ENCODE measurements around the gene MRPL28. TPM values are rescaled to one million over a fixed set of nuclear protein-coding genes. Genes with fewer than 3 reads are reported as not detected.

The MRPL28 gene
- total RNA-seq, 1 donor from 2014 or later: 82.2 TPM

DNA sequence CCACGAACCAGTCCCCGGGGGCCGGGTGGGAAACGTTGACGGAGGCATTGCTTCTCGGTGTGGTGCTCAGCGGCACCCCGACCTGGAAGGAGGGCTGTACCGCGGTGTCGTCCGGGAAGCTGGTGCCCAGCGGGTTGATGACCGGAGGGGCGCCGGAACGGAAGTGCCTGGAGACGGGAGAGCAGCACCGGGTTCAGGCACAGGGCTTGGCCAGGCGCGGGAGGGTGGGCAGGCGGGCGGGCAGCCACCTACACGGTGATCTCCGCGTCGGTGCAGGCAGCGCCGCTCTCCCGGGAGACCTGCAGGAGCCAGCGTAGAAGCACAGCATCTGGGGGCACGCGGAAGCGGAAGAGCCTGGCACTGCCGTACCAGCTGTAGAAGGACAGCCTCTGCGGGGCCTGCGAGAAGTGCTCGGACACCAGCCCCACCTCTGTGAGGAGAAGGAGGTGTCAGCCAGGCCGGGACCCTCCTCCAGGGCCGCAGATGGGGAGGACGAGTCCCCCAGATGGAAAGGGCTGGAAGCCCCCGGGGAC is 7.1 kb upstream of the MRPL28 start:
- DNase-seq (ENCODE audit: low spot score): no peak
- H3K27ac Mint-ChIP-seq: no peak overlapping the region
- H3K9me3 Mint-ChIP-seq: no peaks in the 10 kb centered on the region

DNA sequence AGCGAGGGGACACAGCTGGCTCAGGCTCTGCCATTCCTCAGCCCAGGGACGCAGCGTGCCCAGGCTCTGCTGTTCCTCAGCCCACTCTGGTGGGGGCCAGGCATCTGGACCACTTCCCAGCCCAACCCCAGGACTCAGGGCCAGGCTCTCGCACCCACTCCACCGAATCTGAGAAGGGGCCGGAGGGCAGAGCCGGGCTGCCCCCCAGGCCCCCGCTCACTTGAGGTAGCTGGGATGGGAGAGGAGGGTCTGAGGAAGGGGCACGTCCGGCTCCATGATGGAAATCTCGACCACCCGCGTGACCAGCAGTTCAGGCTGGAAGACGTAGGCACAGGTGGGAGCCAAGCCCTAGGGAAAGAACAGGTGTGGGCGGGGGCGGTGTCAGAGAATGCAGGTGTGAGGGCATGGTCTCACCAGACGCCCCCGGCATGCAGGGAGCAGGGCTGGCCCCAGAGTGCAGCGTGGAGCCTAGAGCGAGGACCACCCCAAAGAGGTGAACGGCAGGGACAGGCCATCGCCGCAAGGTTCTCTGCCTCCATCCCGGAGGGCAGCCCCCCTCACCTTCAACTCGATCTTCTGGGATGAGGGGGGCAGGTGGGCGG is 6.6 kb upstream of the MRPL28 start:
- peaks cover 6% of the 10 kb centered on the region for H3K27me3 Mint-ChIP-seq (ENCODE audit: insufficient read depth, low read depth)
- Histone ChIP-seq H3K27ac (no peak overlapping the region), H3K4me2 (no peak overlapping the region), H2AFZ (replicated peaks) (no peak overlapping the region), H3F3A (ENCODE audit: low read depth) (peaks cover 11% of the 10 kb centered on the region), H3K9me3 (ENCODE audit: low read depth) (no peaks in the 10 kb centered on the region), H3K27me3 (peaks cover 1% of the 10 kb centered on the region), H3K79me2 (ENCODE audit: low read depth) (peaks cover 23% of the 10 kb centered on the region), H4K20me1 (ENCODE audit: low read depth) (peaks cover 30% of the 10 kb centered on the region), H3K4me1 (peaks cover 11% of the 10 kb centered on the region), H3K4me3 (no peak overlapping the region), H3K9ac (no peak overlapping the region), H3K36me3 (no peaks in the 10 kb centered on the region)
- TF ChIP-seq EZH2phosphoT487 (IDR thresholded peaks at IDR 0.05) (no peak), EZH2 (IDR thresholded peaks at IDR 0.05) (no peak)
- TF ChIP-seq, protein P1, sequence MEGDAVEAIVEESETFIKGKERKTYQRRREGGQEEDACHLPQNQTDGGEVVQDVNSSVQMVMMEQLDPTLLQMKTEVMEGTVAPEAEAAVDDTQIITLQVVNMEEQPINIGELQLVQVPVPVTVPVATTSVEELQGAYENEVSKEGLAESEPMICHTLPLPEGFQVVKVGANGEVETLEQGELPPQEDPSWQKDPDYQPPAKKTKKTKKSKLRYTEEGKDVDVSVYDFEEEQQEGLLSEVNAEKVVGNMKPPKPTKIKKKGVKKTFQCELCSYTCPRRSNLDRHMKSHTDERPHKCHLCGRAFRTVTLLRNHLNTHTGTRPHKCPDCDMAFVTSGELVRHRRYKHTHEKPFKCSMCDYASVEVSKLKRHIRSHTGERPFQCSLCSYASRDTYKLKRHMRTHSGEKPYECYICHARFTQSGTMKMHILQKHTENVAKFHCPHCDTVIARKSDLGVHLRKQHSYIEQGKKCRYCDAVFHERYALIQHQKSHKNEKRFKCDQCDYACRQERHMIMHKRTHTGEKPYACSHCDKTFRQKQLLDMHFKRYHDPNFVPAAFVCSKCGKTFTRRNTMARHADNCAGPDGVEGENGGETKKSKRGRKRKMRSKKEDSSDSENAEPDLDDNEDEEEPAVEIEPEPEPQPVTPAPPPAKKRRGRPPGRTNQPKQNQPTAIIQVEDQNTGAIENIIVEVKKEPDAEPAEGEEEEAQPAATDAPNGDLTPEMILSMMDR (IDR thresholded peaks at IDR 0.05): no peak
- no peaks in the 10 kb centered on the region for H3K9me3 Mint-ChIP-seq
- DNase-seq (ENCODE audit: low spot score): no peak
- H3K27ac Mint-ChIP-seq: no peak overlapping the region
- peaks cover under 1% of the 10 kb centered on the region for H3K36me3 Mint-ChIP-seq
- H3K4me3 Mint-ChIP-seq: no peak overlapping the region
- peaks cover 7% of the 10 kb centered on the region for H3K4me1 Mint-ChIP-seq

More for the DNA sequence above, 7.1 kb upstream of the MRPL28 start:
- Histone ChIP-seq H3K79me2 (ENCODE audit: low read depth) (peaks cover 23% of the 10 kb centered on the region), H4K20me1 (ENCODE audit: low read depth) (peaks cover 34% of the 10 kb centered on the region), H3K4me1 (peaks cover 15% of the 10 kb centered on the region), H3K27ac (no peak overlapping the region), H2AFZ (replicated peaks) (no peak overlapping the region), H3K9me3 (ENCODE audit: low read depth) (no peaks in the 10 kb centered on the region), H3K4me3 (no peak overlapping the region), H3K9ac (no peak overlapping the region), H3K4me2 (no peak overlapping the region), H3F3A (ENCODE audit: low read depth) (peaks cover 17% of the 10 kb centered on the region), H3K36me3 (no peaks in the 10 kb centered on the region), H3K27me3 (peaks cover 7% of the 10 kb centered on the region)
- peaks cover 8% of the 10 kb centered on the region for H3K4me1 Mint-ChIP-seq
- peaks cover 7% of the 10 kb centered on the region for H3K27me3 Mint-ChIP-seq (ENCODE audit: insufficient read depth, low read depth)
- H3K4me3 Mint-ChIP-seq: no peak overlapping the region
- TF ChIP-seq EZH2 (IDR thresholded peaks at IDR 0.05) (no peak), EZH2phosphoT487 (IDR thresholded peaks at IDR 0.05) (no peak)
- no peaks in the 10 kb centered on the region for H3K36me3 Mint-ChIP-seq

DNA sequence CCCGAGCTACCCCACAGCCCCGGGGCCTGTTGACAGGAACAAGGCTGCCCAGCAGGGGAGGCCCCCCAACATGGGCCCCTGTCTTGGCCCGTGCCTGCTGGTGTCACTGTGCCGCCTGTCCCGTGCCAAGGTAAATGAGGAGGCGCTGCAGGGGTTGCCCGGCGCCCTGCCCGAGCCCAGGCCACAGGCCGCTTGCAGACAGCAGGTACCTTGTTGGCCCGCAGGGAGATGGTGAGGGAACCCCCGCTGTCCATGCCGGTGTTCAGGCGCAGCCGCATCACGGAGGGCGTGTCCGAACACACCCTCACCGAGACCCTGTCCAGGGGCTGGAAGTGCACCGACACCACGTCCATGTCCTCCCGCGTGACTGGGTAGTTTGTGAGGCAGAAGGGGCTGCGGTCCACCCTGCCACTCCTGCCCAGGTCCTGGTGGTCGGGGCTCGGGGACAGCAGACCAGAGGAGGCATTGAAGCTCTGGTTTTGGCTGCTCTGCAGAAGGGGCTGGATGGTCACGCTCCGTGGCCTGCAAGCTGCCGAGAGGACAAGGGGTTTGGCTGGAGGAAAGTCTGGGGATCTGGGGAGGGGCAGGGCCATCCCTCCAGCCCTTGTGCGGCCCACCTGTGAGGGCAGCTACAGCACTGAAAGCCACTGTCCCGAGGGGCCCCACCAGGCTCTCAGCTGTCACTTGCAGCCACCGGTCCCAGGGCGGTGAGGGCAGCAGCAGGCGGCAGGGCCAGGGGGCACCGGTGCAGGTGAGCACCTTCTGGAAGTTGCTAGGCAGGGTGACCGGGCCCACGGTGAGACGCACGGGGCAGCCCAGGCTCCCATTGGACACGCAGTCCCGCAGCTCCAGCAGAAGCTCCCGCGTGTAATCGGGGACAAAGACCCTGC is 5.8 kb upstream of the MRPL28 start:
- peaks cover 11% of the 10 kb centered on the region for H3K4me1 ChIP-seq

More for the DNA sequence above, 5.8 kb upstream of the MRPL28 start:
- no peaks in the 10 kb centered on the region for H3K9me3 ChIP-seq (ENCODE audit: low read depth)
- TF ChIP-seq EZH2phosphoT487 (IDR thresholded peaks at IDR 0.05): no peak
- TF ChIP-seq EZH2 (IDR thresholded peaks at IDR 0.05): no peak
- TF ChIP-seq, protein P1 (IDR thresholded peaks at IDR 0.05): no peak
- peaks cover 9% of the 10 kb centered on the region for H3F3A ChIP-seq (ENCODE audit: low read depth)
- Mint-ChIP-seq H3K4me3 (no peak overlapping the region), H3K4me1 (peaks cover 9% of the 10 kb centered on the region), H3K36me3 (peaks cover 2% of the 10 kb centered on the region), H3K27ac (no peak overlapping the region), H3K9me3 (no peaks in the 10 kb centered on the region), H3K27me3 (ENCODE audit: insufficient read depth, low read depth) (peaks cover 6% of the 10 kb centered on the region)
- no peak overlapping the region for H3K4me3 ChIP-seq
- no peak for DNase-seq (ENCODE audit: low spot score)
- peaks cover 30% of the 10 kb centered on the region for H4K20me1 ChIP-seq (ENCODE audit: low read depth)
- no peak overlapping the region for H3K4me2 ChIP-seq
- H3K79me2 ChIP-seq (ENCODE audit: low read depth): peaks cover 23% of the 10 kb centered on the region
- no peak overlapping the region for H3K27ac ChIP-seq
- no peak overlapping the region for H3K9ac ChIP-seq
- H3K27me3 ChIP-seq: no peaks in the 10 kb centered on the region
- no peaks in the 10 kb centered on the region for H3K36me3 ChIP-seq
- H2AFZ ChIP-seq (replicated peaks): no peak overlapping the region

Measured in neural progenitor cell (in vitro differentiated cells).